GM18502 (cell line): Measurements from ENCODE around the gene TRPM3.

Source experiments
- ATAC-seq: cut with Tn5 transposase; IDR thresholded peaks from one replicate; pipeline ENCODE4 v1.9.1; 2021; ENCODE audit warnings: mild to moderate bottlenecking; ENCODE audit not compliant: unreplicated experiment, poor library complexity

TRPM3 gene

DNA sequence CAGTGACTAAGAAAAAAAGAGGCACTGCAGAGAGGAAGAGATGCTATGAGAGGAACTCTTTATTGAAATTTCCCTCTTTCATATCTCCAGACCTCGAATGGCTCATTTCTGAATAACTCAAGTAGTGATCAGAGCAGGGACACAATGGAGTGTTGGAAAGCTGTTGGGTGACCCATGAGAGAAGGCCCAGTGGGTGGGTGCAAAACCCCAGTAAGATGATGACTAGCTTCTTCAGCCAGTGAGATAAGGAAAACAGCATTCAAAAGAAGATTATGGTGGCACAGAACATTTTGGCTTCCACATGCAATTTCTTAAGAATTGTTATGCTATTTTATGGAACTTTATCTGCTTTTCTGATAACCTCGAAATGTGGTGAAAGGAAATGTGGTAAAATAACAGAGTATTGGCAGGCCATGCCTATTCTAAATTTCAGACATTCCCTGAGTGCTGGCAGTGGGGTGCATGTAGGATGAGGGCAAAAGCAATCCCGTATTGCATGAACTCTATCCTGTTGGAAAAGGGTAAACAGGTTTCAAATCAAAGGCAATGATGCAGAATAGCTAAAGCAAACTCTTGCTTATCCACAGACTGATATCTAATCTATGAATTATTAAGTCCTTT is 579.0 kb downstream of the TRPM3 start:
- no peak for ATAC-seq

DNA sequence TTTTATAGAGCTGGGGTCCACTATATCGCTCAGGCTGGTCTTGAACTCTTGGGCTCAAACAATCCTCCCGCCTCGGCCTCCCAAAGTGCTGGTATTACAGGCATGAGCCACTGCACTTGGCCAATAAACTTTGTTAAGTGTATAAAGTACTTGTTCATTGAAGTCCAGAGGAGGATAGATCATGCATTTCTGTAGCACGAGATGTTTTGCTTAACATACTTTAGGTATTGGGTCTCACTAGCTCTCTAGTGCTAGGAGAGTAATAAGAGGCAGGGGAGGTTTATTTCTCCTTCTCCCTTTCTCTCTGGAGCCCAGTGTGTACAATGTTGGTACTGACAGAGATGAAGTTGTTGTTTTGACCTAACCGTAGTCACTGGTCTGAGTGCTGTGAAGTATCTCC is 581.4 kb downstream of the TRPM3 start:
- no peak for ATAC-seq

DNA sequence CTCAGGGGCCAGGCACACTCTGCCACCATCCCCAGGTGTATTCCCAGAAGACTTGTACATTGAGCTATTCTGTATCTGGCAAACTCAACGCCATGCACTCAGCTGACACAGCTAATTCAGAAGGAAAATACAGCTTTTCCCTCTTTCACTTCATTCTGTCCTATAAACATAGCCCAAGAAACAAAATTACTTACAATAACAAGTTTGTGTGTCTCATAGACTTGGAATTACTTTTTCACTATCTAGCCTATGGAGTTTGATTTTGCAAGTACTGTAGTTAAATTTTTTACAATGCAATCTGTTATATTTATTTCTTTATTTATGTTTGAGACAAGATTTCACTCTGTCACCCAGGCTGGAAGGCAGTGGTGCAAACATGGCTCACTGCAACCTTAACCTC is 581.9 kb downstream of the TRPM3 start:
- no peak for ATAC-seq

DNA sequence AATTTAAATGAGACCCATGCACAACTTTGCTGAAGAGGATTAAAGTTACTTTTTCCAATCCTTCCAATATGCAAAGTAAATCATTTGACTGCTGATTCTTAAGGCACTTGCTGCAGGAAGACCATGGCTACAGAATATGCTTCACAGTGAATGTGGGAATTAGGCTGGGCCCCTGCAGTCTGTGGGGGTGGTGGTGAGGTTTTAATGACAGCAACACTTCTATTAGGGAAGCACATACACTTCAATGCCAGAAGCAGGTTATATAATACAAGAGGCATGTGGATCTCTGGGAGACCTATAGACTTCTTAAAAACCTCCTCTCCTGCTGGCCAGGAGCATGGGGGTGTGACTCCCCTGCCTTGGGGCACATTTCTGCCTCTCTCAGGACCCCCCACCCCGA is 582.4 kb downstream of the TRPM3 start:
- ATAC-seq, result no peak

DNA sequence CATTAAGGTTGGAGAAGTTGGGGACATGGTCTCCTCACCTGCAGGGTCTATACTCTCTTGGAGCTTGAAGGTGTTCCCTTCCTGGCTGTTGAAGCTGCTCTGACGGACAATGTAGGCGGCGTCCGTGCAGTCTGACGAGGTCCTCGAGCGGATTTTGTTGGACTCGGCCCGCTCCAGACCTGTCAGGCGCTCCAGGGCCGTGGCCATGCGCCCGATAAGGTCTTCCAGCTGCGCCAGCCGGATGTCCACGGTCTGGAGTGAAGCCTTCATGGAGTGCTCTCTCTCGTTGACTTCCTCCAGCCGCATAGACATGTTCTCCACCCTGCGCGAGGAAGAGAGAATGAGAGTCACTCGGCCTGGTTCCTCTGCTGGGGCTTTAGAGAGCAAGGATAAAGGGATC is 584.3 kb downstream of the TRPM3 start:
- no peak for ATAC-seq

DNA sequence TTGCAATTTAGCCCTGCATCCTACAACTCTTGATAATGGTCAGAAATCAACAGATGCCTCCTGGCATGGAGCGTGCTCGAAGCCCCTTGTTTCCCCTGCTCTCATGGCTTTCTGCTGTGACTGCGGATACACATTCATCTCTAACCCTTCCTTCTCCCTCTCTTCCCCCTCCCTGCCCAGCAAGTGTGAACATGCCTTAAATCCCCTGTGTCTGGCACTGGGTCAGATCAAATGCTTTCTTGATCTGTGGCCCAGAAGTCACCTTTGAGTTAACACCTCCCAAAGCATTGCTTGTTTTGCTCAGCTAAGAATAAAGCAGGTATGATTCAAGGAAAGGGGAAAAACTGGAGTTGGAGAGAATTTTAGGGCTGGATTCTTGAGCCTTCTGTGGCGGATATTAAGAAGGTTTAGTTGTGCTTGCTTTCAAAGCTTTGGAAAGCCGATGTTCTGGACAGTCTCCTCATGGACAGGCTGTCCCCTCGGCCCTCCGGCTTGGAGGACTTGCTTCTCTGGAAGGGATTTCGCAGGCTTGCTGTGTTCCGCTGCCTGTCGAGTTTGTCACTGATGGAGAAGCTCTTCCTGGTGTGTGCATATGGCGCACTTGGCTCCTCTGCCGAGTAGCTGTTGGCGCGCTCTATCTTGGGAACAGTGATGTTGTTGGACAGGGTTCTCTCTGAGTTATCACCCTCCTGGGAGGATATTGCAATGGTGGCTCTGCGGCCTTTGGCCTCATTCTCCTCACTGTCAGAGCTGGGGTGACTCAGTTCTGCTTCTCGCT is 585.7 kb downstream of the TRPM3 start:
- ATAC-seq, result no peak

DNA sequence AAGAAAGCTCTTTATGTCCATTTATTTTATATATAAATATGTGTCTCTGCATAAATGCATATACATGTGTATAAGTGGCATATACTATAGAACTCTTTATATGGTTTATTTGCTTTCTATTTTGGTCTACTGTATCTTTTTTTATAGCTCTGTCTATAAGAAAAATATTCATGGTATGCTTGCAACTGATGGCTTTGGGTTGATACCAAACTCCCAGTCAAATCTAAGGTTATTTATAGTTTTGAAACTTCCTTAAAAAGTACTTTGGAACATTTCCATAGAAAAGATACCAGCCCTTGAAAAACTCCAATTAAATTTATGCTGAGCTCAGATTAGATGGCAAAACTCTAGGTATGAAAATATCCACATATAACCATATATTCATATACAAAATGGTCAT is 587.0 kb downstream of the TRPM3 start:
- ATAC-seq, result no peak

DNA sequence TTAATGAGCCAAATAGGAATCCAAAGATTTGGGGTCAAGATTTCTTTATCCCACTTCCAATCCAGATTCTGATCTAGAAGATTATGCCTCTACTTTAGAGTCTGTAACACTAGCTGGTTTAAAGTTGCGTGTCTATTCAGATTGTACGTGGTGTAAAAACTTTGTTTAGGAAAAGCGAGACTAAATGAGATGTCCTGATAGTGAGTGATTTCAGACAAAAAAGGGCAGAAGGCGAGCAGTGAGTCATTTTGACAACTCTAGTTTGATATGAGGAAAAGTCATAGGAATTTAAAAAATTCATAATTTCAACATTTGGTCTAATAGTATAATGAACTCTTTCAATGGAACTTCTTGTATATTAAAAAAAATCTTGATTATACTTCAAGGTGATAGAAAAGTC is 587.4 kb downstream of the TRPM3 start:
- no peak for ATAC-seq

DNA sequence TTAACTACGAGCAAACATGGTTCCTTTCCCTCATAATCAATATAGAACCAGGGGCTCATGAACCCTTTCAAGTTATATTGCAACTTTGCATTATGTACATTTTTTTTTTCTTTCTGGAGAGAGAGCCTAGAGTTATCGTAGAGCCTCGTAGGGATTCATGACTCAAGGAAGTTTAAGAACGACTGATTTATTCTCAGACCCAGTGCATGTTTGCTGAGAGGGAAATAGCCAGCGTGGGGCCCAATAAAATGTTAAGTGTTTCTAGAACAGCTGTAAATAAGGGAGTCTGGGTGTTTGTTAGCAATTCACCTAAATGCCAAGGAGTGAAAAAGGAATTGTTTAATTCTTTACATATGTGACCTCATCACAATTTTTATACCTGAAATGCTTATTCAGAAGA is 587.9 kb downstream of the TRPM3 start:
- ATAC-seq, result no peak

DNA sequence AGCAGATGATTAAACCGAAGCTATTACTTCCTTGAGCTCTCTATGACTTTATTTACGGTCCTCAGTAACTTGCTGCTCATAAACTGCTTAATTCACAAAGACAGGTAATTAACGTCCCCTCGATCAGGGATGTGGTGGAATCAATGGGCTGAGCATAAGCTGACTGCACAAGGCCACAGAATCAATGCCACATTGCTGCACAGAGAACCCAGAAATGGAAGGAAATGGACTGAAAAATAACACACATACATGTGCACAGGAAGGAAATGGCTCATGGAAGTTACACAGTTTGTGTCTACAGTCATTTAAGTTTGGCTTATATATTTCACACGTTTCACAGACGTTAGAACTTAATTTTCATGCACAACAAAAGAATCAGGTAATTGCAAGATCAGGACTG is 588.7 kb downstream of the TRPM3 start:
- ATAC-seq, result no peak

DNA sequence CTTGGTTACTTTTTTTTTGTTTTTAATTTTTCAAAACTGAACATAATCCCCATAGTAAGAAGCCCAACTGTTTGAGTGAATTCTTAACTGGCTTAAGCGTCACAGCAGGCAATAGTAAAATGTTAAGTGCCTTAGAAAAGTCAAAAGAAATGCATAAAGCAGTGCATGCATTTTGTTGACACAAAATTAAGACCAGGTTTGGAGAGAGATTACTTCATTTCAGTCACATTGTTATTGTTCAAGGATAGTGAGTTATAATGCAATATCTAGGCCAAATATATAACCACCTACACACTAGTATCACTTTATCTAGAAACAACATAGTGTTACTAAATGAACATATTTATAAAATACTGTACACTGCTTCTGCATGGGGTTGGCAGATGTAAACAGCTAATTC is 590.1 kb downstream of the TRPM3 start:
- ATAC-seq, result no peak

DNA sequence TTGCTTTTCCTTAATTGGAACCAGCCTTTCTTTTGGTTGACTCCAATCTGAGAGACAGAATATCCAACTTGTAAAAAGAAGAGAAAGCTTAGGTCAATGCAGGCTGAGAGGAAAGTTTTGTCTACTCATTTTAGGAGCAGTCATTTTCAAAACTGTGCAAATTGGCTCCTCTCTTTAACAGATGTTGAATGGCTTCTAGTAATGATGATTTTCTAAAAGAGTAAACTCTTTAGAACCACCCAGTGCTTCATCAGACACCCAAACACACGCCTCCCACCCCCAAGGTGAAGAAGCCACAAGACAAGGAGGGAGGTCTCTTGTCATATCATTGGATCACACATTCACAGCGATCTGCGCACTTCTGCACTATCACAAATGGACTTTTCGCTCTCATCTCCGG is 590.7 kb downstream of the TRPM3 start:
- ATAC-seq, result no peak

DNA sequence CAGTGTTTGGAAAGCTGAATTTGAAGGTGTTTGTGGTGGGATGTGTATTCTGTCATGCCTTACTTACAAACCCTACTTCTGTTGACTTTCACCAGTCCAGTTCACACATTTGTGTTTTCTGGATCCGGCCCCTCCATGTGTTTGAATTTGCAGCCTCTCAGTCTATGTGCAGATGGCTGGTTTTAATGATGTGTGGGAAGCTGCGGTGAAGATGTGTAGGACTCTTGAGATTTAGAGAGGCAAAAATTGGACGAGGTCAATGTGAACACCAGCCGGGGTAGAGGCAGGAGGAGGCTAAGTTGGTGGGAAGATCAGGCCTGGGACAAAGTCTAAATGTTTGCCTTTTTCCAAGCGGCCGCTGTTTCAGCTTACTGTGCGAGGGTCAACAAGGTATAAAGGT is 591.6 kb downstream of the TRPM3 start:
- ATAC-seq, result no peak

DNA sequence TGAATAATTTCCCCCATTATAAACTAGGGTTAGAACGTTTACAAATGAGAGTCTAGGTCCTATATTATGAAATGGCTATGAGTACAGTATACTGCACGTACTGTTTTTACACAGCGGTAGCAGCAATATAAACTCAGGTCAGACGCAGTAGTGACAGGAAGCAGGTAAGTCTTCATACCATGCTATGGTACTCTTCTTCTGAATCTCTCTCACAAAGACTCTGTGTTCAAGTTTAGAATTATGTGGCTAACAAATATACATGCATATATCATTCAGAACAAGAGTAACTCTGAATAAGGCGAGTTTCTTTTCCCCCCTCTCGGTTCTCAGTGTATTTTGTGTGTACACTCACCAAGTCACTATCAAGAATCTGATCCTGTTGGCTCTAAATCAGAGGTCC is 592.0 kb downstream of the TRPM3 start:
- ATAC-seq, result no peak

DNA sequence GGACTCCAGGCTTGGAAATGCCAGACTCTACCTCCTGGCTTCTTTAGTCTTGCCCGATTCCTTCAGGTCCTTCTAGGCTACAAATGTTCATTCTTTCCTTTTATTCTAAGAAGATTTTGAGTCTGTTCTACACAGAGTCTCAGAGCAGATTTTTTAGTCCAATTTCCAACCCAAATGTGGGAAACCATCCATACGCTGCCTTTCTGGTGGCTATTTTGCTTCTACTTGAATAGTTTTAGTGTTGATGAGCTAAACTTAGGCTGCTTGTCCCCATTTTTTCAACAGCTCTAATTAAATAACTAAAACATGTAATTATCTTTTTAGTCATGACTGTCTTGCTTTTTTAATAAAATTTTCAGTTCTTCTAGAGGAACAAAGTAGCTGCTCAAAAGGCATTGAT is 594.5 kb downstream of the TRPM3 start:
- no peak for ATAC-seq

DNA sequence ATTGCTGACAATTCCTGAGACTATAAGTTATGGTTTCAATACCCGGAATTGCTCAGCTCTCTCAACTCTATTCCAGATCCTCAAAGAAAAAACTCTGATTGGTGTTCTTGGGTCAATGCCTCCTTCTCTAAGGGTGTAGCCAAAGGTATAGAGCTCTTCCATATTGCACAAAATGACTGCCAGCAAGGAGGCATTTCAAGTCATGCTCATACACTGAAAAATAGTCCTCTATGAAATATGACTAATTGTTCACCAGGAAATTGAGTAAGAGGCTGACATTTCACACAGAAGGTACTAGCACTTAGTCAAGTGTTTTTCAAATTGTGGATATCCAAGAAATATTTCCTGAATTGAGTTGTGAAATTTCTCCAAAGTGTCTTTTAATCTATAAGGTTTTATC is 595.9 kb downstream of the TRPM3 start:
- ATAC-seq, result no peak

DNA sequence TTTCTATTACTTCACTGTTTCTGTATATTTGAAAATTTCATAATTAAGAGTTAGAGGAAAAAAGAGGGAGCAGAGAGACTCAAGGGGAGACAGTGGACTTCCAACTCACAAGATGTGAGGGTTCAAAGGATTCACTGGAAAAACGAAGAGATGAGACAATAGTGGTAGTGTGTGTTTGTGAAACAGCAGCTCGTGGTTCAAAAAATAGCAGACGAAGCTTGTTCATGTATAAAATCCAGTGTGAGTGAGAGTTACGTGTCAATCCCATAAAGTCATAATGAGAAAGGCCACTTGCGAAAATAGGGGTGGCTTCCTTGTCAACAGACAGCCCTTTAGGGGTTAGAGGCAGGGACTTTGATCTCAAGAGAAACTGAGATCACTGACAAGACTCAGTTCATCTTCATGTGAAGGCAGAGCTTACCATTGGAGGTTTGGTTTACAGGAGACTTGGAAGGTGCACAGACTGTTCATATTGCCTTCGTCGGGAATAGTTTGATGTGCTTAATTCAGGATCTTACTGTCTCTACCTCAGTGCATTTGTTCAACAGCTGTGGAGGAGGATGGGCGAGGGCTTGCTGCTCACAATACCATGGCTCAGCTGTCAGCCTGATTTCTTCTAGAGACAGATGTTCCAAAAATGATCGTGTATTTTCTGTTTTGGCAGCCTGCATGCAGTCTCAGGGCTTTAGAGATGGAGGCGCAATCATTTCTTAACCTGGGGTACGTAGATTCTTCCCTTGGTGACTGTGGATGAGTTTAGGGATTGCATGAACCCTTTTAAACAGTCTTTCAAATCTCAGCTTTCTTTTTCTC is 601.3 kb downstream of the TRPM3 start:
- ATAC-seq, result peak; percentile 85

DNA sequence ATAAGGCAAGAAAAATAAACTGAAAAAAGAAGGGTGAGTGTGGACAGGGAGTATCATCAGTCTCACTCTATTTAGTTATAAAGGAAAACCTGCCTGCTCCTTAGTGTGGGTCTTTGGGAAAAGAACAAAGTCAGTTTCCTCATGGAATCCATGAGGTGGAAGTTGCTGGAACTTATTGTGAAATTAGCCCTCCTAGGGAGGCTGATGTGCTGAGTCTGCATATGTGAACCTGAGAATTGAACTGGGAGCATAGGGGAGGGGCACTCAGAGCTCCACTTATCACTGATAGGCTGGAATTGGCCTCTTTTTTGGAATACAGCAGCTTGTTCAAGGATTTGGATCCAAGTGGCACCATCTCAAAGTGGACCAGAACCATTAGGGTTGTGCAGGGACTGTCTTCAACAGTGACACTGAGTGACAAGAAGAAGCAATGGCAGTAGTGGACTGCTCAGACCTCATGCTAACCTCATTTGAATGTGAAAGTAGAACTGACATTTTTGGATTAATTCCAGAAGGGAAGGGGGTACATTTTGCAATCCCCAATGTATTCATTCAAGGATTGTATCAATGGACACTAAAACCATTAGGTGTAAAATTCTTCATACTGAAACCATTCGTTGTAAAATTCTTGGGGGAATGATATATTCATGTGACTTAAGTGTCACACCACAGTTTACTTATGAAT is 603.4 kb downstream of the TRPM3 start:
- no peak for ATAC-seq

DNA sequence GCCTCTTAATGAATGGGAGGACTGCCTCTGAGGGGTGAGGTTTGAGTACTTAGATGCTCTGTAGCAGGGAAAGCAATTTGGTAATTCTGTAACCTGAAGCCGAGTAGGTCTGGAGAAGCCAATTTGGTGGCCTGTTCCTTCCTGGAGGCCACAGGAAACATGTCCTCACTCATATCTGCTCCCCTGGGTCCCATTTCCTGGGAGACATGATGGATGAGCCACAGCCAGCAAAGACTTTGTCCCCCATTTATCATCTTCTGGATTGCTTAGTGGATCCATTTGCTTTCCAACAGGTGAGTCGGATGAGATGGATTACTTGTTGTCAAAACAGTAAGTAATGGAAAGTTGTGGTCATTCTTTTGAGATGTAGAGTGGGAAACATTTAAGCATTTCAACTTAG is 607.1 kb downstream of the TRPM3 start:
- ATAC-seq, result no peak

DNA sequence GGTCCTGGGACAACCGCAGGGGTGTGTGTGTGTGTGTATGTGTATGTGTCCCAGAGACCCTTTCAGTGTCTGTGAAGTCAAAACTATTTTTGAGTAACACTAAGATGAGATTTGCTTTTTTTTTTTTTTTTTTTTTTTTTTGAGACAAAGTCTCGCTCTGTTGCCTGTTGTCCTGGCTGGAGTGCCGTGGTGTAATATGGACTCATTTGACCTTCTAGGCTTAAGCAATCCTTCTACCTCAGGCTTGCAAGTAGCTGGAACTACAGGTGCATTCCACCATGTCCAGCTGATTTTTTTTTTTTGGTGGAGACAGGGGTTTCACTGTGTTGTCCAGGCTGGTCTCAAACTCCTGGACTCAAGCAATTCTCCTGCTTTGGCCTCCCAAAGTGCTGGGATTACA is 609.6 kb downstream of the TRPM3 start:
- ATAC-seq, result no peak
